Measurements from ENCODE around the gene PHETA1.
A peak's percentile ranks its signal among the peaks of the same experiment; 100 is the strongest.

The PHETA1 gene

GRCh38 chr12:111322336-111323250, 46.3 kb downstream of the PHETA1 start:
- no peak for DNase-seq (ENCODE audit: insufficient read length)
- no peak for FAIRE-seq
- TF ChIP-seq POLR2AphosphoS5 (IDR thresholded peaks at IDR 0.05; ENCODE audit: low read depth, low read length) (no peak), POLR2A (IDR thresholded peaks at IDR 0.05; ENCODE audit: low read depth, low read length) (no peak), TAF1 (IDR thresholded peaks at IDR 0.05; ENCODE audit: borderline replicate concordance, low read depth, low read length) (no peak)

- no peak for DNase-seq (ENCODE audit: insufficient read length)
- TF ChIP-seq POLR2A (IDR thresholded peaks at IDR 0.05; ENCODE audit: low read depth, low read length) (no peak), POLR2AphosphoS5 (IDR thresholded peaks at IDR 0.05; ENCODE audit: low read depth, low read length) (no peak), TAF1 (IDR thresholded peaks at IDR 0.05; ENCODE audit: borderline replicate concordance, low read depth, low read length) (no peak)
- FAIRE-seq, result no peak
These were observed 47.6 kb downstream of the PHETA1 start for GRCh38 chr12:111321317-111321716.

GRCh38 chr12:111320258-111321050, 48.4 kb downstream of the PHETA1 start:
- FAIRE-seq, result no peak
- no peak for DNase-seq (ENCODE audit: insufficient read length)
- TF ChIP-seq TAF1 (IDR thresholded peaks at IDR 0.05; ENCODE audit: borderline replicate concordance, low read depth, low read length) (no peak), POLR2AphosphoS5 (IDR thresholded peaks at IDR 0.05; ENCODE audit: low read depth, low read length) (no peak), POLR2A (IDR thresholded peaks at IDR 0.05; ENCODE audit: low read depth, low read length) (no peak)

DNA sequence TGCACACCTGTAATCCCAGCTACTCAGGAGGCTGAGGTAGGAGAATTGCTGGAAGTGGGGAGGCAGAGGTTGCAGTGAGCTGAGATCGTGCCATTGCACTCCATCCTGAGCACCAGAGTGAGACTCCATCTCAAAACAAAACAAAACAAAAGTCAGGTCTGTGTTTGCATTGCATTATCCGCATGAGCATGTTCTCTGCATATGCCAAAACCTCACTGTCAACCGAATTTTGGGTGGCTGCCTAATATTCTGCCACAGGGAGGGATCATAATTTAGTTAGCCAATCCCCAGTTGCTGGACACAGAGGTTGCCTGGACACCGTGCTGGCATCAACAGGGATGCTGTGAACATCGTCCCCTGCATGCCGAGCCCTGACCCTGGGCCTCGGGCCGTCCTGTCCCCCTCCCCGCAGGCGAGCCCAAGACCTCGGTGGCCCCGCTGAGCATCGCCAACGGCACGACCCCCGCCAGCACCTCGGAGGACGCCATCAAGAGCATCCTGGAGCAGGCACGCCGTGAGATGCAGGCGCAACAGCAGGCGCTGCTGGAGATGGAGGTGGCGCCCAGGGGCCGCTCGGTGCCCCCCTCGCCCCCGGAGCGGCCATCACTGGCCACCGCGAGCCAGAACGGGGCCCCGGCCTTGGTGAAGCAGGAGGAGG, 49.2 kb downstream of the PHETA1 start:
- TF ChIP-seq POLR2A (IDR thresholded peaks at IDR 0.05; ENCODE audit: low read depth, low read length), result no peak
- DNase-seq (ENCODE audit: insufficient read length) (no peak), FAIRE-seq (no peak)

DNA sequence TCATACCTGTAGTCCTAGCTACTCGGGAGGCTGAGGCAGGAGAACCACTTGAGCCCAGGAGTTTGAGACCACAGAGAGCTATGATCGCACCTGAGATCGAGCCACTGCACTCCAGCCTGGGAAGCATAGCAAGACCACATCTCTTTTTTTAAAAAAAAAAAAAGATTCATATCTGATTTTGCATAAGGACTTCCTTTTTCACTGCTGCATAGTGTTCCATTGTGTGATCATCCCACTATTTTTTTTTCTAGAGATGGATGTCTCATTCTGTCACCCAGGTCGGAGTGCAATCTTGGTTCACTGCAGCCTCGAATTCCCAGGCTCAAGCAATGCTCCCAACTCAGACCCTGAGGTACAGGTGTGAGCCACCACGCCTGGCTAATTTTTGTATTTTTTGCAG, 50.4 kb downstream of the PHETA1 start:
- TF ChIP-seq POLR2A (IDR thresholded peaks at IDR 0.05; ENCODE audit: low read depth, low read length) (no peak), TAF1 (IDR thresholded peaks at IDR 0.05; ENCODE audit: borderline replicate concordance, low read depth, low read length) (no peak), POLR2AphosphoS5 (IDR thresholded peaks at IDR 0.05; ENCODE audit: low read depth, low read length) (no peak)
- DNase-seq (ENCODE audit: insufficient read length) (no peak), FAIRE-seq (no peak)

- FAIRE-seq (no peak), DNase-seq (ENCODE audit: insufficient read length) (no peak)
- TF ChIP-seq POLR2A (IDR thresholded peaks at IDR 0.05; ENCODE audit: low read depth, low read length) (no peak), TAF1 (IDR thresholded peaks at IDR 0.05; ENCODE audit: borderline replicate concordance, low read depth, low read length) (no peak)
These were observed 52.2 kb downstream of the PHETA1 start for GRCh38 chr12:111316671-111317070.

- DNase-seq (ENCODE audit: insufficient read length), result no peak
- FAIRE-seq, result no peak
- TF ChIP-seq TAF1 (IDR thresholded peaks at IDR 0.05; ENCODE audit: borderline replicate concordance, low read depth, low read length), result no peak
- TF ChIP-seq POLR2AphosphoS5 (IDR thresholded peaks at IDR 0.05; ENCODE audit: low read depth, low read length), result no peak
- no peak for TF ChIP-seq POLR2A (IDR thresholded peaks at IDR 0.05; ENCODE audit: low read depth, low read length)
These were observed 53.8 kb downstream of the PHETA1 start for GRCh38 chr12:111314953-111315539.

DNA sequence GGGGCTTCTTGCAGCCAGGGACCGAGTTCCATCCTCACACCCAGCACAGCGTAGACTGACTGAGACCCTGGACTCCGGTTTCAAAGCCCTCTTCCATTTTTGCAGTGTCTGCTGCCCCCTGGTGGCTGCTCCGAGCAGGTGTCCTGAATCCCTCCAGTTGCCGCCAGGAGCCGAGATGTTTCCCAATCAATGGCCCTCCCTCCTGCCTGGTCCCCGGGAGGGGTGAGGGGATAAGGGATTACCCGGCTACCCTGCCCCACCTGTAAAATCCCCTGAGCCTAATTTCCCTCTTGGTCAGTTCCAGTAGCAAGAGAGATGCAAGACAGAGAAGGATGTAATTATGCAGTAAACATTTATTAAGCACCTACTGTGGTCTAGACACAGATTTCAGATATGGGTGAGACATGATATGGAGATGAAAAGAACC, 55.0 kb downstream of the PHETA1 start:
- peak; percentile 97 for FAIRE-seq
- peak; percentile 82 for DNase-seq (ENCODE audit: insufficient read length)
- TF ChIP-seq TAF1 (IDR thresholded peaks at IDR 0.05; ENCODE audit: borderline replicate concordance, low read depth, low read length) (no peak), POLR2AphosphoS5 (IDR thresholded peaks at IDR 0.05; ENCODE audit: low read depth, low read length) (no peak)

- DNase-seq (ENCODE audit: insufficient read length) (no peak), FAIRE-seq (no peak)
- TF ChIP-seq POLR2AphosphoS5 (IDR thresholded peaks at IDR 0.05; ENCODE audit: low read depth, low read length) (no peak), TAF1 (IDR thresholded peaks at IDR 0.05; ENCODE audit: borderline replicate concordance, low read depth, low read length) (no peak), POLR2A (IDR thresholded peaks at IDR 0.05; ENCODE audit: low read depth, low read length) (no peak)
These were observed 56.2 kb downstream of the PHETA1 start for GRCh38 chr12:111312708-111313107.

- TF ChIP-seq POLR2A (IDR thresholded peaks at IDR 0.05; ENCODE audit: low read depth, low read length) (no peak), TAF1 (IDR thresholded peaks at IDR 0.05; ENCODE audit: borderline replicate concordance, low read depth, low read length) (no peak), POLR2AphosphoS5 (IDR thresholded peaks at IDR 0.05; ENCODE audit: low read depth, low read length) (no peak)
These were observed 56.9 kb downstream of the PHETA1 start for GRCh38 chr12:111312016-111312415.

DNA sequence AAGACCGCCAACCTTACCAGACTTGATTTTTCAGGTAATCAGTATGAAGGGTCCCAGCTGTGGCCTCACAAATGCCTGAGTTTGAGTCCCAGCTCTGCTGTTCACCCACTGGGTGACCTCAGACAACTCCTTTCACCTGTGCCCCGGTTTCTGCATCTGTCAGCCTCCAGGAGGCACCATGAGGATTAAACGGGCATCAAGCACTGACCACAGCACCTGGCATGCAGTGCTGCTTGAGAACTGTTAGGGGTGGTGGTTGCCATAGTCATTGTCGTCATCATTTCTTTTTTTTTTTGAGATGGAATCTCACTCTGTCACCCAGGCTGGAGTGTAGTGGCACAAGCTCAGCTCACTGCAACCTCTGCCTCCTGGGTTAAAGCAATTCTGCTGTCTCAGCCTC, 57.9 kb downstream of the PHETA1 start:
- FAIRE-seq (no peak), DNase-seq (ENCODE audit: insufficient read length) (no peak)
- TF ChIP-seq POLR2AphosphoS5 (IDR thresholded peaks at IDR 0.05; ENCODE audit: low read depth, low read length), result no peak
- no peak for TF ChIP-seq POLR2A (IDR thresholded peaks at IDR 0.05; ENCODE audit: low read depth, low read length)
- TF ChIP-seq TAF1 (IDR thresholded peaks at IDR 0.05; ENCODE audit: borderline replicate concordance, low read depth, low read length), result no peak

More at GRCh38 chr12:111312016-111312415, 56.9 kb downstream of the PHETA1 start:
- no peak for FAIRE-seq
- no peak for DNase-seq (ENCODE audit: insufficient read length)
